CD14-positive monocyte (primary cell): ENCODE results near the gene KCNJ10. TPM values are rescaled to one million over a fixed set of nuclear protein-coding genes. Genes with fewer than 3 reads are reported as not detected.

ENCODE experiments used
- DNase-seq, 3 donors: peaks; one replicate each; pipeline ENCODE4 v3.0.0-alpha.2; 2011 to 2022
- H2AFZ ChIP-seq: 2 replicates; pipeline ENCODE4 v1.6.0; 2012; ENCODE audit warnings: mild to moderate bottlenecking, low read depth, low read length, inconsistent platforms; ENCODE audit not compliant: insufficient read depth, poor library complexity, severe bottlenecking
- H3K27ac ChIP-seq, 2 donors: 1 replicate in 1 of 2; 2 replicates in 1 of 2; pipeline ENCODE4 v1.5.1; 2012 to 2013; ENCODE audit warnings: low read length in 2 of 2, control low read depth in 1 of 2, inconsistent platforms in 1 of 2, low read depth in 1 of 2, mild to moderate bottlenecking in 1 of 2
- H3K27me3 ChIP-seq, 2 donors: one replicate each; pipeline versions ENCODE4 v1.6.0 to v1.6.1; 2011 to 2013; ENCODE audit warnings: low read length in 2 of 2; ENCODE audit not compliant: control insufficient read depth in 2 of 2, insufficient read depth in 2 of 2
- H3K36me3 ChIP-seq, 2 donors: replicated peaks in 1 of 2; 1 replicate in 1 of 2; 2 replicates in 1 of 2; pipeline versions ENCODE4 v1.5.1 to v1.6.1; 2012 to 2013; ENCODE audit warnings: low read length in 2 of 2, control low read depth in 1 of 2, inconsistent platforms in 1 of 2, mild to moderate bottlenecking in 1 of 2; ENCODE audit not compliant: insufficient read depth in 2 of 2, control insufficient read depth in 1 of 2
- H3K4me1 ChIP-seq, 2 donors: 1 replicate in 1 of 2; 2 replicates in 1 of 2; pipeline versions ENCODE4 v1.5.1 to v1.6.1; 2012 to 2013; ENCODE audit warnings: low read length in 2 of 2, control low read depth in 1 of 2, inconsistent platforms in 1 of 2, mild to moderate bottlenecking in 1 of 2, moderate library complexity in 1 of 2; ENCODE audit not compliant: insufficient read depth in 2 of 2, control insufficient read depth in 1 of 2
- H3K4me2 ChIP-seq: replicated peaks from 2 replicates; pipeline ENCODE3; 2012; ENCODE audit warnings: low read length, moderate library complexity, mild to moderate bottlenecking; ENCODE audit not compliant: poor library complexity, severe bottlenecking; ENCODE audit errors: extremely low read depth
- H3K4me3 ChIP-seq, 3 experiments: fragments of 200-600 bp in 1 of 3; sonication (generic) in 1 of 3; replicated peaks in 1 of 3; 1 replicate in 2 of 3; 2 replicates in 1 of 3; pipeline ENCODE4 v1.5.1; 2011 to 2013; ENCODE audit warnings: low read length in 3 of 3, mild to moderate bottlenecking in 3 of 3, control low read depth in 2 of 3, low read depth in 2 of 3, inconsistent platforms in 1 of 3, moderate library complexity in 1 of 3
- H3K79me2 ChIP-seq: 2 replicates; pipeline ENCODE4 v1.6.0; 2012; ENCODE audit warnings: mild to moderate bottlenecking, control low read depth, inconsistent platforms, low read length, moderate library complexity; ENCODE audit not compliant: insufficient read depth
- H3K9ac ChIP-seq: 2 replicates; pipeline ENCODE4 v1.6.0; 2017; ENCODE audit warnings: low read length, mild to moderate bottlenecking; ENCODE audit not compliant: insufficient read depth, poor library complexity, severe bottlenecking
- H3K9me3 ChIP-seq, 2 donors: replicated peaks in 1 of 2; 1 replicate in 1 of 2; 2 replicates in 1 of 2; pipeline versions ENCODE4 v1.5.1 to v1.6.1; 2012 to 2013; ENCODE audit warnings: low read length in 2 of 2, control low read depth in 1 of 2; ENCODE audit not compliant: control insufficient read depth in 1 of 2, insufficient read depth in 1 of 2
- H4K20me1 ChIP-seq: 2 replicates; pipeline ENCODE4 v1.6.0; 2012; ENCODE audit warnings: mild to moderate bottlenecking, low read length, control low read depth, moderate library complexity; ENCODE audit not compliant: insufficient read depth
- H3K27ac Mint-ChIP-seq, 7 donors: one replicate each; pipeline ENCODE4 v1.8.0; 2020; ENCODE audit warnings: mild to moderate bottlenecking in 7 of 7, mixed read lengths in 7 of 7, moderate library complexity in 6 of 7, inconsistent platforms in 2 of 7
- H3K27me3 Mint-ChIP-seq, 3 donors: one replicate each; pipeline ENCODE4 v1.8.0; 2021 to 2022; ENCODE audit warnings: low read depth in 3 of 3, mild to moderate bottlenecking in 3 of 3, mixed read lengths in 3 of 3, moderate library complexity in 3 of 3, inconsistent platforms in 1 of 3
- H3K36me3 Mint-ChIP-seq, 2 donors: one replicate each; pipeline ENCODE4 v1.8.0; 2020; ENCODE audit warnings: mixed read lengths in 2 of 2, inconsistent platforms in 1 of 2, mild to moderate bottlenecking in 1 of 2
- H3K4me1 Mint-ChIP-seq: one replicate; pipeline ENCODE4 v1.8.0; 2020; ENCODE audit warnings: mild to moderate bottlenecking, mixed read lengths
- H3K4me3 Mint-ChIP-seq, 2 donors: one replicate each; pipeline ENCODE4 v1.8.0; 2020; ENCODE audit warnings: mild to moderate bottlenecking in 2 of 2, mixed read lengths in 2 of 2, moderate library complexity in 1 of 2
- H3K9me3 Mint-ChIP-seq, 7 donors: one replicate each; pipeline ENCODE4 v1.8.0; 2020 to 2022; ENCODE audit warnings: mixed read lengths in 7 of 7, mild to moderate bottlenecking in 6 of 7, moderate library complexity in 6 of 7, inconsistent platforms in 2 of 7
- CTCF ChIP-seq: fragments of 200-600 bp; IDR thresholded peaks from one replicate; pipeline ENCODE4 v1.8.0; 2022; ENCODE audit warnings: antibody characterized with exemption, mild to moderate bottlenecking
- WGBS: methylation state at CpG from one replicate; pipeline ENCODE4 v1.1.5; 2013; ENCODE audit warnings: missing lambda C conversion rate; ENCODE audit not compliant: insufficient coverage; 5-methylcytosine and 5-hydroxymethylcytosine counted together
- intact Hi-C, 2 donors: fragments of 100-400 bp; cut with micrococcal nuclease; formaldehyde crosslinking; loops; one replicate each; pipeline versions ENCODE4 v1.15.0 to v1.15.1; 2023
- polyA plus RNA-seq, 3 donors: library from polyadenylated mRNA; depleted of rRNA in 1 of 3; unstranded in 2 of 3; stranded (reverse) in 1 of 3; fragments of 300-500 nt in 2 of 3; fragments of >200 nt in 1 of 3; fragmentation: Illumina TruSeq in 2 of 3; gene quantifications; 1 replicate in 2 of 3; 2 replicates in 1 of 3; pipeline ENCODE4 v1.2.3, GENCODE V29; 2012 to 2021

The KCNJ10 gene
- polyA plus RNA-seq, 3 donors, result 0.23 TPM; not detected in 2

- Histone ChIP-seq H3K9me3 (no peaks in the 10 kb centered on the region), H3K4me3 (no peak overlapping the region), H3K4me2 (no peak overlapping the region), H3K27ac (no peak overlapping the region), H3K79me2 (no peaks in the 10 kb centered on the region), H3K27me3 (no peaks in the 10 kb centered on the region), H2AFZ (no peak overlapping the region), H3K9ac (no peak overlapping the region), H4K20me1 (no peaks in the 10 kb centered on the region), H3K4me1 (no peaks in the 10 kb centered on the region), H3K36me3 (no peaks in the 10 kb centered on the region)
- H3K27ac Mint-ChIP-seq, result no peak overlapping the region
- 78% methylated on average over 1 of the region's 1 CpG for WGBS
- H3K36me3 Mint-ChIP-seq, result no peaks in the 10 kb centered on the region
- intact Hi-C loops, result no loop called here
- peaks cover 1 to 4% (median 1%) of the 10 kb centered on the region in 3 donors for H3K27me3 Mint-ChIP-seq
- peaks cover 3% of the 10 kb centered on the region for H3K4me1 Mint-ChIP-seq
- no peaks in the 10 kb centered on the region for H3K9me3 Mint-ChIP-seq
- no peak for TF ChIP-seq CTCF
- DNase-seq, result no peak
- no peak overlapping the region for H3K4me3 Mint-ChIP-seq
These were observed 52.4 kb downstream of the KCNJ10 start for GRCh38 chr1:160017592-160017991.

GRCh38 chr1:160011781-160012180, 58.2 kb downstream of the KCNJ10 start:
- no peak overlapping the region for H3K4me3 Mint-ChIP-seq
- peaks cover 9% of the 10 kb centered on the region for H3K4me1 Mint-ChIP-seq
- no peak overlapping the region for H3K9ac ChIP-seq
- H3K27ac Mint-ChIP-seq, result no peak overlapping the region
- no peaks in the 10 kb centered on the region for H3K36me3 ChIP-seq
- peaks cover 0 to 1% (median 0%) of the 10 kb centered on the region in 3 donors for H3K27me3 Mint-ChIP-seq
- no peaks in the 10 kb centered on the region for H3K79me2 ChIP-seq
- 83% methylated on average over 2 of the region's 3 CpGs for WGBS
- H3K4me3 ChIP-seq, result no peak overlapping the region
- H3K4me1 ChIP-seq, result peaks cover 11 to 13% of the 10 kb centered on the region in 2 donors
- no peak overlapping the region for H3K27ac ChIP-seq
- no peaks in the 10 kb centered on the region for H3K9me3 Mint-ChIP-seq
- H3K27me3 ChIP-seq, result no peaks in the 10 kb centered on the region
- H3K36me3 Mint-ChIP-seq, result no peaks in the 10 kb centered on the region
- H3K4me2 ChIP-seq, result no peak overlapping the region
- H4K20me1 ChIP-seq, result no peaks in the 10 kb centered on the region
- no peaks in the 10 kb centered on the region for H3K9me3 ChIP-seq
- no peak for DNase-seq
- no peak for TF ChIP-seq CTCF
- no peak overlapping the region for H2AFZ ChIP-seq
- intact Hi-C loops, result no loop called here
